Hepatocyte (in vitro differentiated cells): Measurements from ENCODE around the gene PDE4D.

Experiments used
- EZH2phosphoT487 ChIP-seq: fragments of 200-600 bp; sonication (generic); IDR thresholded peaks from one replicate; pipeline ENCODE4 v1.6.1; 2018; ENCODE audit warnings: antibody characterized with exemption, mild to moderate bottlenecking, low read depth, moderate library complexity; ENCODE audit not compliant: unreplicated experiment, severe bottlenecking
- TF ChIP-seq, protein P1 (sequence below): fragments of 200-600 bp; sonication (generic); IDR thresholded peaks from 2 replicates; pipeline ENCODE4 v1.5.1; 2016; ENCODE audit warnings: antibody characterized with exemption, mild to moderate bottlenecking; ENCODE audit not compliant: poor library complexity

DNA sequence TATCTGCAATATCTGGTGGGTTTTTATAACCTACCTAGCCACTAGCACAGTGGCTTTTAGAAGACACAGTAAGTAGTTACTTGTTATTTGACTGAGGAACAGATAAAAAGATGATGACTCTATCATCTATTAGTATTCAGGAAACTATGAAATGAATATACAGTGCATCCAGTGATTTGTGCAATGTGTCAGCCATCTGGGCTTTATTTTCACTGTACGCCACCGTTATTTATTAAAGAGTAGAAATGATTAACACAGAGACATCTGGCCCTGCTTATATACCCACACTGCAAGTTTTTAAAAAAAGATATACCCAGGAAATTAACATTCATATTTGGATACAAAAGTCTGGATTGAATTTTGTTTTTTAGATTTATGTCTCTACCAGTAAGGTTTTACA, 408.4 kb downstream of the PDE4D start:
- TF ChIP-seq, protein P1, sequence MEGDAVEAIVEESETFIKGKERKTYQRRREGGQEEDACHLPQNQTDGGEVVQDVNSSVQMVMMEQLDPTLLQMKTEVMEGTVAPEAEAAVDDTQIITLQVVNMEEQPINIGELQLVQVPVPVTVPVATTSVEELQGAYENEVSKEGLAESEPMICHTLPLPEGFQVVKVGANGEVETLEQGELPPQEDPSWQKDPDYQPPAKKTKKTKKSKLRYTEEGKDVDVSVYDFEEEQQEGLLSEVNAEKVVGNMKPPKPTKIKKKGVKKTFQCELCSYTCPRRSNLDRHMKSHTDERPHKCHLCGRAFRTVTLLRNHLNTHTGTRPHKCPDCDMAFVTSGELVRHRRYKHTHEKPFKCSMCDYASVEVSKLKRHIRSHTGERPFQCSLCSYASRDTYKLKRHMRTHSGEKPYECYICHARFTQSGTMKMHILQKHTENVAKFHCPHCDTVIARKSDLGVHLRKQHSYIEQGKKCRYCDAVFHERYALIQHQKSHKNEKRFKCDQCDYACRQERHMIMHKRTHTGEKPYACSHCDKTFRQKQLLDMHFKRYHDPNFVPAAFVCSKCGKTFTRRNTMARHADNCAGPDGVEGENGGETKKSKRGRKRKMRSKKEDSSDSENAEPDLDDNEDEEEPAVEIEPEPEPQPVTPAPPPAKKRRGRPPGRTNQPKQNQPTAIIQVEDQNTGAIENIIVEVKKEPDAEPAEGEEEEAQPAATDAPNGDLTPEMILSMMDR: no peak
- no peak for TF ChIP-seq EZH2phosphoT487
